WTC11 (cell line): ENCODE data around the gene PRMT5. TPM values are rescaled to one million over a fixed set of nuclear protein-coding genes. Genes with fewer than 3 reads are reported as not detected.

ENCODE experiments used
- ATAC-seq: fragments of 200-7000 bp; cut with Tn5 transposase; 2 replicates; pipeline ENCODE4 v1.10.0; 2021; ENCODE audit warnings: mild to moderate bottlenecking, moderate library complexity
- CTCF ChIA-PET: fragments of 300-600 bp; sonication (Branson Sonifier 250); formaldehyde crosslinking; loops from one replicate; lab custom pipeline; 2021; ENCODE audit warnings: antibody characterized with exemption; lab: Charles Lee
- POLR2A ChIA-PET: fragments of 350-600 bp; sonication (Branson Sonifier 250); formaldehyde crosslinking; loops from one replicate; lab custom pipeline; 2021; ENCODE audit warnings: antibody characterized with exemption; lab: Charles Lee
- DNase-seq: peaks from one replicate; pipeline ENCODE4 v3.0.0; 2021; ENCODE audit warnings: low spot score
- H3K27ac Mint-ChIP-seq: 2 replicates; pipeline ENCODE4 v1.8.0; 2021; ENCODE audit warnings: mixed read lengths
- H3K27me3 Mint-ChIP-seq: 2 replicates; pipeline ENCODE4 v1.8.0; 2021; ENCODE audit warnings: low read depth, mild to moderate bottlenecking, moderate library complexity, mixed read lengths
- H3K36me3 Mint-ChIP-seq: 2 replicates; pipeline ENCODE4 v1.8.0; 2021; ENCODE audit warnings: mixed read lengths
- H3K4me1 Mint-ChIP-seq: 2 replicates; pipeline ENCODE4 v1.8.0; 2022; ENCODE audit warnings: mixed read lengths
- H3K4me3 Mint-ChIP-seq: 2 replicates; pipeline ENCODE4 v1.8.0; 2021; ENCODE audit warnings: mild to moderate bottlenecking, moderate library complexity, mixed read lengths
- H3K9me3 Mint-ChIP-seq: 2 replicates; pipeline ENCODE4 v1.8.0; 2021; ENCODE audit warnings: mixed read lengths
- CBFB ChIP-seq: sonication (generic); formaldehyde crosslinking; IDR thresholded peaks from 2 replicates; pipeline ENCODE4 v1.8.1; 2022; ENCODE audit warnings: mild to moderate bottlenecking, low read depth, missing genetic modification reagents
- CREB1 ChIP-seq: sonication (generic); formaldehyde crosslinking; IDR thresholded peaks from 2 replicates; pipeline ENCODE4 v1.8.0; 2023; ENCODE audit warnings: mild to moderate bottlenecking, missing genetic modification reagents
- EMX1 ChIP-seq: fragments of 250-450 bp; sonication (Bioruptor Pico); IDR thresholded peaks from 2 replicates; pipeline ENCODE4 v1.8.0; 2021; ENCODE audit warnings: mild to moderate bottlenecking
- ESRRA ChIP-seq: sonication (generic); formaldehyde crosslinking; IDR thresholded peaks from 2 replicates; pipeline ENCODE4 v1.8.1; 2022; ENCODE audit warnings: mild to moderate bottlenecking, missing genetic modification reagents, borderline replicate concordance
- FOXJ3 ChIP-seq: sonication (generic); formaldehyde crosslinking; IDR thresholded peaks from 2 replicates; pipeline ENCODE4 v1.9.0; 2021; ENCODE audit warnings: missing genetic modification reagents, mild to moderate bottlenecking, borderline replicate concordance
- FOXP1 ChIP-seq: sonication (generic); formaldehyde crosslinking; IDR thresholded peaks from 2 replicates; pipeline ENCODE4 v1.8.0; 2022; ENCODE audit warnings: missing genetic modification reagents, mild to moderate bottlenecking, moderate library complexity, borderline replicate concordance
- NR1H2 ChIP-seq: sonication (generic); formaldehyde crosslinking; IDR thresholded peaks from 2 replicates; pipeline ENCODE4 v1.9.0; 2021; ENCODE audit warnings: mild to moderate bottlenecking, moderate library complexity, missing genetic modification reagents
- NR3C1 ChIP-seq: sonication (generic); formaldehyde crosslinking; conservative IDR thresholded peaks from 2 replicates; pipeline ENCODE4 v1.8.1; 2023; ENCODE audit warnings: low read depth, mild to moderate bottlenecking, missing genetic modification reagents
- SMAD3 ChIP-seq: sonication (generic); formaldehyde crosslinking; IDR thresholded peaks from 2 replicates; pipeline ENCODE4 v1.8.0; 2022; ENCODE audit warnings: missing genetic modification reagents, mild to moderate bottlenecking, borderline replicate concordance
- TEAD1 ChIP-seq: sonication (generic); formaldehyde crosslinking; IDR thresholded peaks from 2 replicates; pipeline ENCODE4 v1.8.0; 2022; ENCODE audit warnings: mild to moderate bottlenecking, missing genetic modification reagents
- TEAD4 ChIP-seq: sonication (generic); formaldehyde crosslinking; IDR thresholded peaks from 2 replicates; pipeline ENCODE4 v1.8.0; 2022; ENCODE audit warnings: mild to moderate bottlenecking, missing genetic modification reagents
- ZNF219 ChIP-seq: sonication (generic); formaldehyde crosslinking; IDR thresholded peaks from 2 replicates; pipeline ENCODE4 v1.8.0; 2023; ENCODE audit warnings: missing genetic modification reagents, mild to moderate bottlenecking, borderline replicate concordance
- ZNF671 ChIP-seq: fragments of 250-450 bp; sonication (Bioruptor Pico); IDR thresholded peaks from 2 replicates; pipeline ENCODE4 v1.8.0; 2021; ENCODE audit warnings: mild to moderate bottlenecking
- total RNA-seq: library from RNA; stranded (reverse); gene quantifications from 3 replicates; pipeline ENCODE4 v1.2.3, GENCODE V29; 2021
- TF ChIP-seq, protein P1 (sequence below): fragments of 250-450 bp; sonication (Bioruptor Pico); IDR thresholded peaks from 2 replicates; pipeline ENCODE4 v1.9.0; 2021; ENCODE audit warnings: mild to moderate bottlenecking
- TF ChIP-seq, protein P2 (sequence below): sonication (generic); formaldehyde crosslinking; conservative IDR thresholded peaks from 2 replicates; pipeline ENCODE4 v1.8.1; 2022; ENCODE audit warnings: mild to moderate bottlenecking, missing genetic modification reagents
- TF ChIP-seq, protein P3 (sequence below): sonication (generic); formaldehyde crosslinking; IDR thresholded peaks from 2 replicates; pipeline ENCODE4 v1.8.0; 2022; ENCODE audit warnings: mild to moderate bottlenecking, missing genetic modification reagents
- TF ChIP-seq, protein P4 (sequence below): sonication (generic); formaldehyde crosslinking; IDR thresholded peaks from 2 replicates; pipeline ENCODE4 v1.8.1; 2023; ENCODE audit warnings: mild to moderate bottlenecking, missing genetic modification reagents, borderline replicate concordance
- TF ChIP-seq, protein P5 (sequence below): sonication (generic); formaldehyde crosslinking; IDR thresholded peaks from 2 replicates; pipeline ENCODE4 v1.8.0; 2023; ENCODE audit warnings: missing genetic modification reagents, mild to moderate bottlenecking, borderline replicate concordance

PRMT5 gene
- total RNA-seq, 1 experiment from 2014 or later: 124 TPM

DNA sequence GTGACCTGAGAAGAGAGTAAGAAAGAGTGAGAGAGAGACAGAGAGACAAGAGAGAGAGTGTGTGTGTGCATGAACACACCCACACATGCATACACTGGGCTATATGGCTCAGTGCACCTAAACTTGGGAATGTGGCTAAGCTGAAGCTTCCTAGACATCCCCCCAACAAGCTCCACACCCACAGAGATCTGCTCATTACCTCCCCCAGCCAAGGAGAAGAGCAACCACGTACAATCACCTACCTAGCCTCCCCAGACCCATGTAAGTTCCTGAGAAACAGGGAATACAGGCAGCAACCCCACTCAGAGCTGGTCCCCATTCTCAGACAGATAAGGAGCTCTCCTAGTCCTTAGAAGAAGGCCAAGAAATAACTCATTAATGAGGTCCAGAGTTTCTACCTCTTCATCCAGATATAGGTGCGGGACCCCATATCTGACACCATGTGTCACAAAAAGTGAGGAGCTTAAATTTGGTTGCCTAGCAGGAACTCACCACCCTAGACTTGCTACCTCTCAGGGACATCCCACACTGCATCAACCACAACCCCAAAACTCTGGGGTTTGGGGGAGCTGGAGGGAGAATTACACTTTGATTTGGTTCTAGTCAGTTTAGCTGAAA, 43.2 kb upstream of the PRMT5 start:
- Mint-ChIP-seq H3K4me1 (peaks cover 17% of the 10 kb centered on the region), H3K9me3 (no peaks in the 10 kb centered on the region), H3K36me3 (peaks cover 59% of the 10 kb centered on the region), H3K27ac (no peak overlapping the region), H3K27me3 (no peaks in the 10 kb centered on the region), H3K4me3 (no peak overlapping the region)
- ChIA-PET CTCF (interaction anchor here (0.8 to 4.1 kb wide), 11 partner anchors 8 to 96 kb away, joined by 3 to 51 read pairs (median 11); partner anchors contain the start of genes AJUBA and HAUS4), POLR2A (interaction anchor here (0.7 to 2.2 kb wide), 4 partner anchors 10 to 34 kb away, joined by 3 to 11 read pairs (median 4); partner anchors contain the start of genes AJUBA and HAUS4)
- DNase-seq (no peak), ATAC-seq (no peak)
- TF ChIP-seq, protein P1, sequence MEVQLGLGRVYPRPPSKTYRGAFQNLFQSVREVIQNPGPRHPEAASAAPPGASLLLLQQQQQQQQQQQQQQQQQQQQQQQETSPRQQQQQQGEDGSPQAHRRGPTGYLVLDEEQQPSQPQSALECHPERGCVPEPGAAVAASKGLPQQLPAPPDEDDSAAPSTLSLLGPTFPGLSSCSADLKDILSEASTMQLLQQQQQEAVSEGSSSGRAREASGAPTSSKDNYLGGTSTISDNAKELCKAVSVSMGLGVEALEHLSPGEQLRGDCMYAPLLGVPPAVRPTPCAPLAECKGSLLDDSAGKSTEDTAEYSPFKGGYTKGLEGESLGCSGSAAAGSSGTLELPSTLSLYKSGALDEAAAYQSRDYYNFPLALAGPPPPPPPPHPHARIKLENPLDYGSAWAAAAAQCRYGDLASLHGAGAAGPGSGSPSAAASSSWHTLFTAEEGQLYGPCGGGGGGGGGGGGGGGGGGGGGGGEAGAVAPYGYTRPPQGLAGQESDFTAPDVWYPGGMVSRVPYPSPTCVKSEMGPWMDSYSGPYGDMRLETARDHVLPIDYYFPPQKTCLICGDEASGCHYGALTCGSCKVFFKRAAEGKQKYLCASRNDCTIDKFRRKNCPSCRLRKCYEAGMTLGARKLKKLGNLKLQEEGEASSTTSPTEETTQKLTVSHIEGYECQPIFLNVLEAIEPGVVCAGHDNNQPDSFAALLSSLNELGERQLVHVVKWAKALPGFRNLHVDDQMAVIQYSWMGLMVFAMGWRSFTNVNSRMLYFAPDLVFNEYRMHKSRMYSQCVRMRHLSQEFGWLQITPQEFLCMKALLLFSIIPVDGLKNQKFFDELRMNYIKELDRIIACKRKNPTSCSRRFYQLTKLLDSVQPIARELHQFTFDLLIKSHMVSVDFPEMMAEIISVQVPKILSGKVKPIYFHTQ: no peak
- TF ChIP-seq ZNF219: no peak
- no peak for TF ChIP-seq ESRRA
- TF ChIP-seq TEAD1: no peak
- no peak for TF ChIP-seq FOXJ3
- no peak for TF ChIP-seq FOXP1 (CRISPR knock-in tag)
- TF ChIP-seq, protein P2, sequence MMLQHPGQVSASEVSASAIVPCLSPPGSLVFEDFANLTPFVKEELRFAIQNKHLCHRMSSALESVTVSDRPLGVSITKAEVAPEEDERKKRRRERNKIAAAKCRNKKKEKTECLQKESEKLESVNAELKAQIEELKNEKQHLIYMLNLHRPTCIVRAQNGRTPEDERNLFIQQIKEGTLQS (CRISPR knock-in tag): no peak
- no peak for TF ChIP-seq EMX1 (CRISPR knock-in tag)
- TF ChIP-seq, protein P3, sequence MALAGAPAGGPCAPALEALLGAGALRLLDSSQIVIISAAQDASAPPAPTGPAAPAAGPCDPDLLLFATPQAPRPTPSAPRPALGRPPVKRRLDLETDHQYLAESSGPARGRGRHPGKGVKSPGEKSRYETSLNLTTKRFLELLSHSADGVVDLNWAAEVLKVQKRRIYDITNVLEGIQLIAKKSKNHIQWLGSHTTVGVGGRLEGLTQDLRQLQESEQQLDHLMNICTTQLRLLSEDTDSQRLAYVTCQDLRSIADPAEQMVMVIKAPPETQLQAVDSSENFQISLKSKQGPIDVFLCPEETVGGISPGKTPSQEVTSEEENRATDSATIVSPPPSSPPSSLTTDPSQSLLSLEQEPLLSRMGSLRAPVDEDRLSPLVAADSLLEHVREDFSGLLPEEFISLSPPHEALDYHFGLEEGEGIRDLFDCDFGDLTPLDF (CRISPR knock-in tag): no peak
- no peak for TF ChIP-seq ZNF671 (CRISPR knock-in tag)
- no peak for TF ChIP-seq CREB1
- no peak for TF ChIP-seq TEAD4 (CRISPR knock-in tag)
- TF ChIP-seq, protein P4, sequence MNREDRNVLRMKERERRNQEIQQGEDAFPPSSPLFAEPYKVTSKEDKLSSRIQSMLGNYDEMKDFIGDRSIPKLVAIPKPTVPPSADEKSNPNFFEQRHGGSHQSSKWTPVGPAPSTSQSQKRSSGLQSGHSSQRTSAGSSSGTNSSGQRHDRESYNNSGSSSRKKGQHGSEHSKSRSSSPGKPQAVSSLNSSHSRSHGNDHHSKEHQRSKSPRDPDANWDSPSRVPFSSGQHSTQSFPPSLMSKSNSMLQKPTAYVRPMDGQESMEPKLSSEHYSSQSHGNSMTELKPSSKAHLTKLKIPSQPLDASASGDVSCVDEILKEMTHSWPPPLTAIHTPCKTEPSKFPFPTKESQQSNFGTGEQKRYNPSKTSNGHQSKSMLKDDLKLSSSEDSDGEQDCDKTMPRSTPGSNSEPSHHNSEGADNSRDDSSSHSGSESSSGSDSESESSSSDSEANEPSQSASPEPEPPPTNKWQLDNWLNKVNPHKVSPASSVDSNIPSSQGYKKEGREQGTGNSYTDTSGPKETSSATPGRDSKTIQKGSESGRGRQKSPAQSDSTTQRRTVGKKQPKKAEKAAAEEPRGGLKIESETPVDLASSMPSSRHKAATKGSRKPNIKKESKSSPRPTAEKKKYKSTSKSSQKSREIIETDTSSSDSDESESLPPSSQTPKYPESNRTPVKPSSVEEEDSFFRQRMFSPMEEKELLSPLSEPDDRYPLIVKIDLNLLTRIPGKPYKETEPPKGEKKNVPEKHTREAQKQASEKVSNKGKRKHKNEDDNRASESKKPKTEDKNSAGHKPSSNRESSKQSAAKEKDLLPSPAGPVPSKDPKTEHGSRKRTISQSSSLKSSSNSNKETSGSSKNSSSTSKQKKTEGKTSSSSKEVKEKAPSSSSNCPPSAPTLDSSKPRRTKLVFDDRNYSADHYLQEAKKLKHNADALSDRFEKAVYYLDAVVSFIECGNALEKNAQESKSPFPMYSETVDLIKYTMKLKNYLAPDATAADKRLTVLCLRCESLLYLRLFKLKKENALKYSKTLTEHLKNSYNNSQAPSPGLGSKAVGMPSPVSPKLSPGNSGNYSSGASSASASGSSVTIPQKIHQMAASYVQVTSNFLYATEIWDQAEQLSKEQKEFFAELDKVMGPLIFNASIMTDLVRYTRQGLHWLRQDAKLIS (CRISPR knock-in tag): no peak
- no peak for TF ChIP-seq NR3C1
- TF ChIP-seq CBFB: no peak
- no peak for TF ChIP-seq NR1H2 (CRISPR knock-in tag)
- TF ChIP-seq SMAD3 (CRISPR knock-in tag): no peak
- TF ChIP-seq, protein P5, sequence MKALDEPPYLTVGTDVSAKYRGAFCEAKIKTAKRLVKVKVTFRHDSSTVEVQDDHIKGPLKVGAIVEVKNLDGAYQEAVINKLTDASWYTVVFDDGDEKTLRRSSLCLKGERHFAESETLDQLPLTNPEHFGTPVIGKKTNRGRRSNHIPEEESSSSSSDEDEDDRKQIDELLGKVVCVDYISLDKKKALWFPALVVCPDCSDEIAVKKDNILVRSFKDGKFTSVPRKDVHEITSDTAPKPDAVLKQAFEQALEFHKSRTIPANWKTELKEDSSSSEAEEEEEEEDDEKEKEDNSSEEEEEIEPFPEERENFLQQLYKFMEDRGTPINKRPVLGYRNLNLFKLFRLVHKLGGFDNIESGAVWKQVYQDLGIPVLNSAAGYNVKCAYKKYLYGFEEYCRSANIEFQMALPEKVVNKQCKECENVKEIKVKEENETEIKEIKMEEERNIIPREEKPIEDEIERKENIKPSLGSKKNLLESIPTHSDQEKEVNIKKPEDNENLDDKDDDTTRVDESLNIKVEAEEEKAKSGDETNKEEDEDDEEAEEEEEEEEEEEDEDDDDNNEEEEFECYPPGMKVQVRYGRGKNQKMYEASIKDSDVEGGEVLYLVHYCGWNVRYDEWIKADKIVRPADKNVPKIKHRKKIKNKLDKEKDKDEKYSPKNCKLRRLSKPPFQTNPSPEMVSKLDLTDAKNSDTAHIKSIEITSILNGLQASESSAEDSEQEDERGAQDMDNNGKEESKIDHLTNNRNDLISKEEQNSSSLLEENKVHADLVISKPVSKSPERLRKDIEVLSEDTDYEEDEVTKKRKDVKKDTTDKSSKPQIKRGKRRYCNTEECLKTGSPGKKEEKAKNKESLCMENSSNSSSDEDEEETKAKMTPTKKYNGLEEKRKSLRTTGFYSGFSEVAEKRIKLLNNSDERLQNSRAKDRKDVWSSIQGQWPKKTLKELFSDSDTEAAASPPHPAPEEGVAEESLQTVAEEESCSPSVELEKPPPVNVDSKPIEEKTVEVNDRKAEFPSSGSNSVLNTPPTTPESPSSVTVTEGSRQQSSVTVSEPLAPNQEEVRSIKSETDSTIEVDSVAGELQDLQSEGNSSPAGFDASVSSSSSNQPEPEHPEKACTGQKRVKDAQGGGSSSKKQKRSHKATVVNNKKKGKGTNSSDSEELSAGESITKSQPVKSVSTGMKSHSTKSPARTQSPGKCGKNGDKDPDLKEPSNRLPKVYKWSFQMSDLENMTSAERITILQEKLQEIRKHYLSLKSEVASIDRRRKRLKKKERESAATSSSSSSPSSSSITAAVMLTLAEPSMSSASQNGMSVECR (CRISPR knock-in tag): no peak
